SK-N-MC (cell line): ENCODE measurements around the gene TMEM95.

Experiments used
- DNase-seq: peaks from one replicate; pipeline ENCODE4 v3.0.0-alpha.2; 2011; ENCODE audit warnings: low read depth, low spot score
- H3K27ac ChIP-seq: fragments of 200-600 bp; sonication (generic); 2 replicates; pipeline ENCODE4 v1.5.1; 2016; ENCODE audit warnings: mixed run types
- H3K36me3 ChIP-seq: fragments of 200-600 bp; sonication (generic); 2 replicates; pipeline ENCODE4 v1.6.1; 2017; ENCODE audit warnings: antibody characterized with exemption, low read length, mixed read lengths; ENCODE audit not compliant: insufficient read depth
- H3K4me3 ChIP-seq: fragments of 200-600 bp; sonication (generic); 2 replicates; pipeline ENCODE4 v1.5.1; 2016
- H3K9ac ChIP-seq: fragments of 200-600 bp; sonication (generic); 2 replicates; pipeline ENCODE4 v1.8.0; 2017; ENCODE audit warnings: mixed run types, mixed read lengths; ENCODE audit not compliant: insufficient read length
- H3K9me3 ChIP-seq: fragments of 200-600 bp; sonication (generic); 2 replicates; pipeline ENCODE4 v1.6.1; 2017; ENCODE audit warnings: low read depth, mild to moderate bottlenecking, antibody characterized with exemption, low read length, moderate library complexity, mixed read lengths
- EZH2 ChIP-seq: fragments of 200-600 bp; sonication (generic); IDR thresholded peaks from one replicate; pipeline ENCODE4 v1.6.1; 2017; ENCODE audit warnings: antibody characterized with exemption
- FOXP2 ChIP-seq: optimal IDR thresholded peaks from 2 replicates; pipeline ENCODE3; 2011; ENCODE audit warnings: mild to moderate bottlenecking, moderate library complexity; ENCODE audit not compliant: insufficient read depth; ENCODE audit errors: extremely low read length, control extremely low read depth
- POLR2AphosphoS5 ChIP-seq: IDR thresholded peaks from 2 replicates; pipeline ENCODE4 v1.6.1; 2012; ENCODE audit warnings: mild to moderate bottlenecking, low read depth, low read length, borderline replicate concordance

TMEM95 gene

GRCh38 chr17:7380321-7380720 is 25.4 kb downstream of the TMEM95 start:
- H3K9ac ChIP-seq, result no peak overlapping the region
- no peak overlapping the region for H3K4me3 ChIP-seq

GRCh38 chr17:7380855-7381683 is 26.1 kb downstream of the TMEM95 start, which contains the start of gene TNK1:
Gene TNK1 (plus strand): TSS chr17:7381089. CDS start chr17:7382927, 1,838 bp downstream.
- H3K9ac ChIP-seq, result no peak within 1 kb of the TSS
- TF ChIP-seq FOXP2, result no peak
- TF ChIP-seq POLR2AphosphoS5, result no peak
- no peak for TF ChIP-seq EZH2
- no peak within 1 kb of the TSS for H3K4me3 ChIP-seq
- H3K9me3 ChIP-seq, result no peaks in the 10 kb centered on the region
- no peak within 1 kb of the TSS for H3K27ac ChIP-seq
- no peaks in the 10 kb centered on the region for H3K36me3 ChIP-seq
- DNase-seq, result no peak

More at GRCh38 chr17:7380321-7380720, 25.4 kb downstream of the TMEM95 start:
- Histone ChIP-seq H3K36me3 (no peaks in the 10 kb centered on the region), H3K27ac (no peak overlapping the region), H3K9me3 (no peaks in the 10 kb centered on the region)
- no peak for TF ChIP-seq EZH2
- TF ChIP-seq POLR2AphosphoS5, result no peak
- TF ChIP-seq FOXP2, result no peak
- no peak for DNase-seq

GRCh38 chr17:7382901-7383300 is 27.9 kb downstream of the TMEM95 start:
- DNase-seq, result no peak
- H3K27ac ChIP-seq, result no peak overlapping the region

GRCh38 chr17:7383371-7383741 is 28.4 kb downstream of the TMEM95 start:
- Histone ChIP-seq H3K4me3 (peak overlapping the region; percentile 79; the same call in 1 of the 2 replicates), H3K9me3 (no peaks in the 10 kb centered on the region), H3K9ac (no peak overlapping the region), H3K36me3 (no peaks in the 10 kb centered on the region), H3K27ac (no peak overlapping the region)
- TF ChIP-seq FOXP2, result no peak
- TF ChIP-seq EZH2, result no peak
- no peak for TF ChIP-seq POLR2AphosphoS5
- no peak for DNase-seq

More at GRCh38 chr17:7382901-7383300, 27.9 kb downstream of the TMEM95 start:
- H3K9me3 ChIP-seq, result no peaks in the 10 kb centered on the region
- H3K9ac ChIP-seq, result no peak overlapping the region
- TF ChIP-seq FOXP2 (no peak), EZH2 (no peak), POLR2AphosphoS5 (no peak)
- no peak overlapping the region for H3K4me3 ChIP-seq
- no peaks in the 10 kb centered on the region for H3K36me3 ChIP-seq

- no peaks in the 10 kb centered on the region for H3K9me3 ChIP-seq
- peak overlapping the region; percentile 63 for H3K9ac ChIP-seq
- H3K27ac ChIP-seq, result no peak overlapping the region
- TF ChIP-seq POLR2AphosphoS5 (peak; percentile 28; the same call in 1 of the 2 replicates), FOXP2 (no peak)
- no peak for DNase-seq
- no peaks in the 10 kb centered on the region for H3K36me3 ChIP-seq
- peak overlapping the region; percentile 79 for H3K4me3 ChIP-seq
Measured at GRCh38 chr17:7383742-7384488, 29.0 kb downstream of the TMEM95 start.

- TF ChIP-seq FOXP2, result no peak
- no peak for TF ChIP-seq EZH2
- TF ChIP-seq POLR2AphosphoS5, result no peak
- H3K9ac ChIP-seq, result no peak overlapping the region
Measured at GRCh38 chr17:7384489-7385081, 29.6 kb downstream of the TMEM95 start.

GRCh38 chr17:7388856-7389255 is 33.9 kb downstream of the TMEM95 start:
- H3K9me3 ChIP-seq, result no peaks in the 10 kb centered on the region
- DNase-seq, result no peak
- no peak overlapping the region for H3K27ac ChIP-seq
- no peak overlapping the region for H3K4me3 ChIP-seq
- H3K9ac ChIP-seq, result no peak overlapping the region
- no peak for TF ChIP-seq POLR2AphosphoS5
- no peak for TF ChIP-seq FOXP2
- TF ChIP-seq EZH2, result no peak
- no peaks in the 10 kb centered on the region for H3K36me3 ChIP-seq

More at GRCh38 chr17:7384489-7385081, 29.6 kb downstream of the TMEM95 start:
- no peak for DNase-seq
- H3K4me3 ChIP-seq, result peak overlapping the region; percentile 79
- H3K9me3 ChIP-seq, result no peaks in the 10 kb centered on the region
- no peak overlapping the region for H3K27ac ChIP-seq
- H3K36me3 ChIP-seq, result no peaks in the 10 kb centered on the region

GRCh38 chr17:7389924-7390910 is 35.3 kb downstream of the TMEM95 start:
- no peak for DNase-seq
- Histone ChIP-seq H3K9ac (no peak overlapping the region), H3K27ac (no peak overlapping the region), H3K4me3 (no peak overlapping the region), H3K36me3 (no peaks in the 10 kb centered on the region), H3K9me3 (no peaks in the 10 kb centered on the region)
- TF ChIP-seq POLR2AphosphoS5, result no peak
- TF ChIP-seq FOXP2, result no peak
- no peak for TF ChIP-seq EZH2
